Retinal pigment epithelial cell (primary cell): ENCODE data around the gene AMT.
"Not testable (repeated sequence)": the region's sequence is repeated elsewhere in the genome, so short reads cannot be mapped to it uniquely, and the experiment has no call there.

Source experiments
- DNase-seq: peaks from one replicate; pipeline ENCODE4 v3.0.0-alpha.2; 2010; ENCODE audit warnings: low read depth
- H3K4me3 ChIP-seq: 2 replicates; pipeline ENCODE4 v1.5.1; 2011; ENCODE audit warnings: mild to moderate bottlenecking, low read length, control low read depth, moderate library complexity
- CTCF ChIP-seq: conservative IDR thresholded peaks from 2 replicates; pipeline ENCODE4 v1.5.1; 2011; ENCODE audit warnings: low read depth, low read length, control low read depth, inconsistent platforms

AMT gene

GRCh38 chr3:49406571-49407565 lies 15.4 kb downstream of the AMT start:
- no peak overlapping the region for H3K4me3 ChIP-seq
- DNase-seq: no peak
- TF ChIP-seq CTCF: no peak

- H3K4me3 ChIP-seq, DNase-seq: not testable (repeated sequence)
These were observed 16.7 kb downstream of the AMT start for GRCh38 chr3:49405570-49405969.

- no peak for DNase-seq
- TF ChIP-seq CTCF: no peak
- no peak overlapping the region for H3K4me3 ChIP-seq
These were observed 18.4 kb downstream of the AMT start for GRCh38 chr3:49403891-49404290.

DNA sequence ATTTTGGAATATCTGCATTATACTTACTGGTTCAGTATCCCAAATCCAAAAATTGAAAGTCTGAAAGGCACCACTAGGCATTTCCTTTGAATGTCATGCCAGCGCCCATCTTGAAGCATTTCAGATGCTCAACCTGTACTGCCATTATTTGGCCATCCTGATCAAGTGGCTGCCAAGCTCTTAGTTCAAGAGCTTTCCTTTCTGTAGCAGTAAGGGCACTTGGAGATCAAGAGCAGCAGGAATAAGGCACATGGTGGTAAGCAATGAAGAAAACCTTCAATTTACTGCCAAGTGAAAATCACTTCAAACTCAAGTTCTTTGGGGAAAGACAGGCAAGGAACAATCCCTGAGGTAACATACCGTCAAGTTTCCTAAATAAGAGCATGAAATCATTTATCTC lies 20.5 kb downstream of the AMT start:
- no peak for DNase-seq
- no peak overlapping the region for H3K4me3 ChIP-seq
- no peak for TF ChIP-seq CTCF

DNA sequence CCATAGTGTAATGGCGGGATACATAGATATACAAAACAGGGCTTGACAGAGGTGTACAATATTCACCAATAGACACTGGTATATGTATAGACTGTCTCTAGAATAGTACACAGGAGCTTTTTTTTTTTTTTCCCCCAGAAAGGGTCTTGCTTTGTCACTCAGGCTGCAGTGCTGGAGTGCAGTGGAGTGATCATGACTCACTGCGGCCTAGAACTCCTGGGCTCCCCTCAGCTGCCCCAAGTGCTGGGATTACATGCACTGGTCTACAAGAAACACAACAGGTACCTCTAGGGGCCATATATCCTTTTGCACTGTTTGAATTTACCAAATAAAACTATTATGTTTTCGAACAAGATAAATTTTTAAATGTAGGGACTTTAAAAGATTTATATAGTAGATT lies 22.8 kb downstream of the AMT start:
- DNase-seq: no peak
- H3K4me3 ChIP-seq: no peak overlapping the region
- no peak for TF ChIP-seq CTCF

DNA sequence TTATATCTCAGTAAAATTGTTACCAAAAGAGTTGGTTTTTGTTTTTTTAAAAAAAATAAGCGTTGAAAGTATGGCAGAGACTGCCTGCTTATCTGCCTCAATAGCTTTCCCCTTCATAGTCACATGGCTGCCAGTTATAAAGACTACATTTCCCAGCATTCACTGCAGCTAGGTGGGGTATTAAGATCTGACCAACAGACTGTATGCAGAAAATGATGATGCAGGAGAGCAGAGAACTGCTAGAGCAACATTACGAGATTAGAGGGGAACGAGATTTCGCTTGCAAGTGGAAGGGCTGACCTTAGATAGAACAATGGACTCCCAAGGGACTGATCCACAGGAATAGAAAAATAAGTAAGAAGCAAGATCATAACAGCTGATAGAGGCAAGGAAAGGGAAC lies 24.8 kb downstream of the AMT start:
- no peak for TF ChIP-seq CTCF
- no peak overlapping the region for H3K4me3 ChIP-seq
- DNase-seq: no peak

DNA sequence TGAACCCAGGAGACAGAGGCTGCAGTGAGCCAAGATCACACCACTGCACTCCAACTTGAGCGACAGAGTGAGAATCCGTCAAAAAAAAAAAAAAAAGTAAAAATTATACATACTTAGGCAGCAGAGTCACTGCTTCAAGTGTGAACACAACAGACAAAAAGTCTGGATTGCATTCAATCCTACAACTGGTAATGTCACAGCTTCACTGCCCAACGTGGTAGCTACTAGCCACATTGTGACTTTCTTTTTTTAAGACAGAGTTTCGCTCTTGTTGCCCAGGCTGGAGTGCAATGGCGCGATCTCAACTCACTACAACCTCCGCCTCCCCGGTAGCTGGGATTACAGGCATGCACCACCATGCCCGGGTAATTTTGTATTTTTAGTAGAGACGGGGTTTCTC lies 31.0 kb downstream of the AMT start:
- not testable (repeated sequence) for H3K4me3 ChIP-seq, DNase-seq

GRCh38 chr3:49389297-49389696 lies 33.0 kb downstream of the AMT start:
- no peak for DNase-seq
- TF ChIP-seq CTCF: no peak
- H3K4me3 ChIP-seq: no peak overlapping the region
